ENCODE results near the gene C19orf47.

C19orf47 gene

DNA sequence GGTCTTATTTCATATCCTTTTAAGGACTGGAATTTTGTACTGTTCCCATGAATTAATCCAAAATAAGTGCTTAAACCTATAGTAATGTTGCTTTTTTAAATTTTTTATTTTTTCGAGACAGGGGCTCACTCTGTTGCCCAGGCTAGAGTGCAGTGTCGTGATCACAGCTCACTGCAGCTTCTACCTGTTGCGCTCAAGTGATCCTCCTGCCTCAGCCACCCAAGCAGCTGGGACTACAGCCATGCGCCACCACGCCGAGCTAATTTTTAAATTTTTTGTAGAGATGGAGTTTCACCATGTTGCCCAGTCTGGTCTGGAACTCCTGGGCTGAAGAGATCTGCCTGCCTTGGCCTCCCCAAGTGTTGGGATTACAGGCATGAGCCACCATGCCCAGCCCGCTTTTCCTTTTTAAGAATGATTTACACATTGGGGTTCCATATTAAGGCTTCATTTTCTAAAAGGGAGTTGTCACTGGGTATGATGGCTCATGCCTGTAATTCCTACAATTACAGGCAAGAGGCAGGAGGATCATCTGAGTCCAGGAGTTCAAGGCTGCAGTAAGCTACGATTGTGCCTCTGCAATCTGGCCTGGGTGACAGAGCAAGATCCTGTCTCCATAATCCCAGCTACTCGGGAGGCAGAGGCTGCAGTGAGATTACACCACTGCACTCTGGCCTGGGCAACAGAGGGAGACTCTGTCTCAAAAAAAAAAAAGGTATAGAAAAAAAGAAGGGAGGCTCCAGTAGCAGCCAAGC lies 34.8 kb downstream of the C19orf47 start:
- DNase-seq: no peak

GRCh38 chr19:40312533-40312932 lies 35.7 kb downstream of the C19orf47 start:
- peak; percentile 23 for DNase-seq

DNA sequence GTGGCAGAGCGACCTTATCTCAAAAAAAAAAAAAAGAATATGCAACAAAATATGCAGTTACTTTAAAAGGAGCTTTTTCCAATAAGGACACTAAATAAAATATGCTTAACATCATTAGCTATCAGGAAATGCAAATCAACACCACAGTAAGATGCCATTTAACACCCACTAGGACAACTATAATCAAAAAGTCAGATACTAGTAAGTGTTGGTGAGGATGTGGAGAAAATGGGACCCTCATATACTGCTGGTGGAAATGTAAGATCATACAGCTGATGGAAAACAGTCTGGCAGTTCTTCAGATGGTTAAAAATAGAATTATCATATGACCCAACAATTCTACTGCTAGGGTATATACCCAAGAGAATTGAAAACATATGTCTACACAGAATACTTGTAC lies 38.5 kb downstream of the C19orf47 start:
- DNase-seq: no peak

- DNase-seq: peak; percentile 64
Measured at GRCh38 chr19:40305403-40305802, 42.8 kb downstream of the C19orf47 start.

DNA sequence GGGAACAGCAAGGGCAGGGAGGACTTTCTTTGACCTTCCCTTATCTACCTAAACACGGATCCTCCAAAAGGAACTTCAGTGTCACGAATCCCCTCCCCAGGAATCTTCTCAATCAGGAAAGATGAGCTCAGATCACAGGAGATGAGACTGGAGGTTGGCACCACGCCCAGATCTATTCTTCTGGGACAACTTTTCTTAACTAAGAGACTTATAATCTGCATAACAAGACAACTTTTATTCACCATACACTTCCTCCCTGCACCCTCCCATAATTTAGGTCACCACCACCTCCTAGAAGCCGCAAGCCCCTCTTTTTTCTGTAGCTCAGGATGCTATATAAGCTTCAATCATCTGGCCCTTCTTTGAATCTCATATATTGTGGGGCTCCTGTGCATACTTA lies 43.9 kb downstream of the C19orf47 start:
- no peak for DNase-seq

DNA sequence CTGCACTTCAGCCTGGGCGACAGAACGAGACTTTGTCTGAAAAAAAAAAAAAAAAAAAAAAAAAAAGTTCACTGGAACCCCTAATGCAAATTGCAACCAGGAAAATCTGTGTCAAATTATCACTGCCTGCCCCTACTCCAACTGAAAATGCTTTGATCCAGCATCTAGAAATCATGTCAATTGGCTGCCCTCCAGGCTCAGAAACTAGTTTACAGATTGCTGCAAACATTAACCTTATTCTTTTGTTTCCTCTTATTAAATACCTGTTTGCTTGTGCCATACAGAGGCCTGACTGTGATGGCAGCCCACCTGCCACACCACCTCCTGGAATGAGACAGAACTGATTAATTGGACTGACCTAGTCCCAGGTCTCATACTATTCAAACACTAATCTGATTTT lies 44.4 kb downstream of the C19orf47 start:
- DNase-seq: no peak

DNA sequence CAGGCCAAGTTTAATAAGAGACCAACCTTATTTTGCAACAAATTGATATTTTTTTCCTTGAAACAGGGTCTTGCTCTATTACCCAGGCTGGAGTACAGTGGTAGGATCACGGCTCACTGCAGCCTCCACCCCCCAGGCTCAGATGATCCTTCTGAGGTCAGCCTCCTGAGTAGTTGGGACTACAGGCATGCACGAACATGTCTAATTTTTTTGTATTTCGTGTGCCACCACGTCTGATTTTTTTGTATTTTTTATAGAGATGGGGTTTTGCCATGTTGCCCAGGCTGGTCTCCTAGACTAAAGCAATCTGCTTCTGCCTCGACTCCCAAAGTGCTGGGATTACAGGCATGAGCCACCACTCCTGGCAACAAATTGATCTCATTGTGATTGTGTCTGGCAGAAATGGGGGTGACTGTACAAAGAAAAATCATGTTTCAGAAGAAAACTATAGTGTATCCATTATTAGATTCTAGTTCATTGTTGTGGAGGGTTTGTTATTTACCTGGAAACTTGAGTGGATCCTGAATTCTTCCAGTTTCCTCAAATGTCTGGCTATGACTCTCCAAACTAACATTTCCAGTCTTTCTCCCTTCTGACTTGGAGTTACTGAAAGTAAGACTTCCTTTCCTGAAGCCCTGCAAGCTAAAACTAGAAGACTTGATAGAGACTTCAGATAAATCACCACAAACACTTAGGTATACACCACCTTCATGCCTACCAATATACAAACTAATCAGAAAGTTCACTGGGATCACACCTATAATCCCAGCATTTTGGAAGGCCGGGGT lies 45.8 kb downstream of the C19orf47 start:
- DNase-seq: no peak

GRCh38 chr19:40300668-40301067 lies 47.5 kb downstream of the C19orf47 start:
- DNase-seq: no peak

GRCh38 chr19:40298026-40298425 lies 50.2 kb downstream of the C19orf47 start:
- DNase-seq: no peak

- DNase-seq: no peak
Measured at GRCh38 chr19:40294560-40294959, 53.6 kb downstream of the C19orf47 start.

DNA sequence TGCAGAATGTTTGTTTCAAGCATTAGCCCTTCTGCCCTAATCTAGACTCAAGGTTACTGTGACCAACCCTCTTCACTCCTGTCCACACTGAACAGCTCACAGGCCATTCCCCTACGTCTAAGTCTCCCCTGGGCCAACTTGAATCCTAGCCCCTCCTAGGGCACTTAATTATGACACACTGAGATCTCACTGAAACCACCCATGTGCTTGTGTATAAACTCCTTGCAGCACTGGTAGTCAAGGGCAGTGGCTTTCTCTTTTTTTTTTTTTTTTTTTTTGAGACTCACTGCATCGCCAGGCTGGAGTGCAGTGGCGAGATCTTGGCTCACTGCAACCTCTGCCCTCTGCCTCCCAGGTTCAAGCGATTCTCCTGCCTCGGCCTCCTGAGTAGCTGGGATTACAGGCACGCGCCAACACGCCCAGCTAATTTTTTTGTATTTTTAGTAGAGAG lies 61.2 kb downstream of the C19orf47 start:
- no peak for DNase-seq

DNA sequence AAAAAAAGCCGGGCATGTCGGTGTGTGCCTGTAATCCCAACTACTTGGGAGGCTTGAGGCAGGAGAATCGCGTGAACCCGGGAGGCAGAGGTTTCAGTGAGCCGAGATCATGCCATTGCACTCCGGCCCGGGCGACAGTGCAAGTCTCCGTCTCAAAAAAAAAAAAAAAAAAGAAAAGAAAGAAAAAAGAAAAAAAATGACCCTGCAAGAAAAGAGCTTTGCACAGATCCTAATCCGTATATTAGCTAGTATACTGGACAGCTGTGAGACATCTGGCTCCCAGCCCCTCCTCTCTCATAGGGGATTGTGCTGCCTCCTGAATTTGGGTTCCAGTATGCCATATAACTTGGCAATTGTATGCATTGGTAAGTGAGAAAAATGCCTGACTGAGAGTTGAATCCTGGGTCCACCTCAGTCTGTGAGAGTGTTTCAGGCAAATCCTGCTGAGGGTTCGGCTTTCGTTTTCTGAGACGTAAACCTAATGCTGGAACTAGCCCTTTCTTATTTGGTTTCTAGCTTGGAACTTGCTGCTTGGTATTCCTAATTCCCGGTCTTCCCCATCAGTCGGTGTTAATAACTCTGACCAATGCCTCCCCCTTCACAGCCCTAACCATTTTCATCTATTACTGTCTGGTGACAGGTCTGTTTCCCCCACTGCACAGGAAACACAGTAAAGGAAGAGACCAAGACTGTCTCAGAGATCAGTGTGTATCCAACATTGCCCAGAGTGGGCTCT lies 61.8 kb downstream of the C19orf47 start:
- DNase-seq: no peak

DNA sequence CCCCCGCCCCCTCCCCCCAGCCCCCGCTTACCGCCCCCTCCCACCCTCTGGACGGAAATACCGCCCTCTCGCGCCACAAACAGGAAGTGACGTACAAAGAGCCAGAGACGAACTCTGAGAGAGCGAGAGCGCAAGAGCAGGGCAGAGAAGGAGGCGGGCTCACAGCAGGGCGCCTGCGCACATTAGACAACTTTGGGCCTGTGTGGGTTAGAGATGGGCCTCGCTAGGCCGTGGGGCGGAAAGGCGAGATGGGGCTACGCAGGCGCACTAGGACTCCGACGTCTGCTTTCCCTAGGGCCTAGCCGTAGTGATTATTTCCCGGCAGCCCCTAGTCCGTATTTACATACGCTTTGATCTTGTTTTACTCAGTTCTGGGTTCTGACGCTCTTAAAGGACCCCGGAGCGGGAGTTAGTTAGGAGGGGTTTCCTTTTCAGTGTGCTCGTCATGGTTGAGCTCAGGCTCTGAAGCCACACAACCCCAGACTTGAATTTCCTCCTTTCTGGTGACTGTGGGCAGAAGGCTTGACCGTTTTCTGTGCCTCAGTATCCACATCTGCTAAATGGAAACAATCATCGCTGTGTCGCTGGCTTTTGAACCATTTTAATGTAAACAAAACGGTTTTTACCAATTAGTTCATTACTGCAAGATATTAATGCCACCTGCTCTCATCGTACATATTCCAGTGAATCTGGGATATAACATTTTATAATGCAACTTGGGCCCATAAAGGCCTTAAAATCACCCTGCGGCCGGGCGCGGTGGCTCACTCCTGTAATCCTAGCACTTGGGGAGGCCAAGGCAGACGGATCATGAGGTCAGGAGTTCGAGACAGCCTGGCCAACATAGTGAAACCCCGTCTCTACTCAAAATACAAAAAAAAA lies 62.6 kb downstream of the C19orf47 start:
- DNase-seq: peak; percentile 99

DNA sequence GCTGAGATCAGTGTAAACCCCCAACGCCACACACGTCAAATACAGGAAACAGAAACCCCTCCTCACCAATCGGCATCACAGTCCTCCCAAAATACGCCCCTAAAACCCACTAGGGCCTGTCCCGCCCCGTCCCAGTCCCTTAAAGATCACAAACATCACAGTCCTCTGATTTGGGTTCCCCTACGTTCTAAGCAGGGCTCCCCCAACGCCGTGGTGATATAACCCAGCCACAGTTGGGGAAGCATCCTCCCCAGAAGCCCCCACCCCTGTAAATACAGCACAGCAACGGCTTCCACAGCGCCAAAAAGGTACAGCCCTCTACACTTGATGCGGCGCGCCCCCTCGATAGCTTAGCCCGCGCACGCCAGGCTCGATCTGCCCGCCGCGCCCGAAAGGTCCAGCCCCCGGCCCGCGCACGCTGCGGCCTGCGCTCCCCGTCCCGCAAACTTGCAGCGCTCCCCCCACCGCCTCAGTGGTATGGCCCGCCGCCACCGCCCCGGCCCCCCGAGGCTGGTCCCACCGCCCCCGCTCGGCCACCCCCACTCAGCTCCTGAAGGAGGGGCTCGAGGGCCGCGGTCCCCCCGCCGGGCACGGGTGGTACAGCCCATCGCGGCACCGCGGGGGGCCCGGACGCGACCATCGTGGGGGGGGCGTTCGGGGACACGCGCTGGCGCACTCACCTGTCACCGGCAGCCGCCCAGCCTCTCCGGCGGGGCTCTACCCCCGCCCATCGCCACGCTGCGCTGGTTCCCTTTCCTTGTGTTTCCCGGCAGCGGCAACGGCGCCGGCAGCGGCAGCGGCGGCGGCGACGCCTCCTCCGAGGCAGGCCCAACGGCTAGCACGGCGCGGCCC lies 63.5 kb downstream of the C19orf47 start, which contains the start of gene AKT2:
TSS of gene AKT2 (minus strand) at position 845 of the 852 bp plus-strand sequence. CDS start 20,078 bp downstream, outside the sequence.
- DNase-seq: no peak

DNA sequence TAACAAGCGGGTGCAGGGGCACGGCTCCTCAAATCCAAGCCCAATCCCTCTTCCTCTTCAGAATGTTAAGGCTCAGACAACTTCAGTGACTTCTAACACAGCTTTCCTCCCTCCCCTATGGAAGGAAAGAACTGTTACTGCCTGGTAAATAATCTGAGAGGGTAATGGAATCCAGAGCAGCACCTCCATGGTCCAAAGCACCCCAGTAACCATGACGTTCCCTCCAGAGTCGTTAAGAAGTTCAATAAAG lies 64.0 kb downstream of the C19orf47 start:
- DNase-seq: no peak

DNA sequence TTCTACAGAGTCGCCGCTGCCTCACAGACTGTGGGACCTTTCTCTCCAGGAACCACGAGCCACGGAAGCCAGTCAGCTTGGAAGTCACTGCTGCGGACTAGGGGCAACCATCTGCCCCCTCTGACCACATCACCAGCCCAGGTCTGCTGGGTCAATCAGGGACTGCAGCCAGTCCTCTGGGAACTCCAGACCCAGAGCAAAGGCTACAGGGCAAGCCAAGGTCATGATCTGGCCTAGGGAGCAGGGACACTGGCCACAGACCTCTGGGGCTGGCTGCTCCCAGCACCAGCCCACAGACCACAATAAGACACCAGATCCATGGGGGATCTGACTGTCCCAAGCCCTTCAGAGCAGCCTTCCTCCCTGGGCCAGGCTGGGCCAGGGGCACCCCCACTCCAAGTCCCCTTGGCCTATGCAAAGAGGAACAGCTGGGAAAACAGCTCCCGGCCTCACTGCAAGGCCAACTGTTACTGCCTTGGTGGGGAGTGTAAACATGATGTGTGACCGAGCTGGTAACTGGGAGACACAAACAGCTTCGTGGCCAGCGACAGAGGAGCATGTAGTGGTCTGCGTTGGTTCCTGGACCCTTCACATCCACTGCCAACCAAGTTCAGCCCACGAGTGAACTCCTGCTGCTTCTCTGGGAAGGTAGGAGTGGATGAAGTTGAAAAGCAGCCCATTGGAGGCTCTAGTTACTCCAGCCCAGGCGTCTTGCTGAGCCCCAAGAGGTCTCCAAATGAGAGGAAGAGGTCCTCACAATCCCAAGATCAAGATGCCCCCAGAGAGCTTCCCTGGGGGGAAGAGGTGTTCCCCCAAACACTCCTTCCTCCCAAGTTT lies 64.6 kb downstream of the C19orf47 start:
- DNase-seq: no peak

- DNase-seq: no peak
Measured at GRCh38 chr19:40282920-40283319, 65.3 kb downstream of the C19orf47 start.

DNA sequence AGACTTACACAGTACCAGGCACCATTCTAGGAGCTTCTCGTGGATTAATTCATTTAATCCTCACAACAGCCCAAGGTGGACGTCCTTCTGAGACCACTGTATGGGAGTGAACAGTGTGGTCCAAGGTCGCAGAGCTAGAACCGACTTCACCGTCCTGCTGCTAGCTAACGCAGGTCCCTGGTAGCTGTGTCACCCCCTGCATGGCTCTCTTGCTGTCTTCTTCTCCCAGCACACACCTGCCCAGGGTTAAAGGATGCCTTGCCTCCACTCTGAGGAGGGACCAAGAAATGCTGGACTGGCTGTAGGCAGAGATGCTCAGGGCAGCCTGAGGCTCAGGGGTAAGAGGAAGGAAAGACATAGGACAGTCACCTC lies 66.0 kb downstream of the C19orf47 start:
- DNase-seq: no peak

- no peak for DNase-seq
Measured at GRCh38 chr19:40281381-40282208, 66.6 kb downstream of the C19orf47 start.
